Fibroblast of lung (primary cell): Measurements from ENCODE around the gene MLF1. TPM values are rescaled to one million over a fixed set of nuclear protein-coding genes. Genes with fewer than 3 reads are reported as not detected.

Experiments
- DNase-seq, 2 donors: peaks; one replicate each; pipeline versions ENCODE4 v3.0.0 to v3.0.0-alpha.2; 2010; ENCODE audit warnings: low read depth in 2 of 2
- H2AFZ ChIP-seq: 2 replicates; pipeline ENCODE4 v1.5.1; 2012; ENCODE audit warnings: low read length, control low read depth, inconsistent platforms
- H3K27ac ChIP-seq: 2 replicates; pipeline ENCODE4 v1.5.1; 2011; ENCODE audit warnings: low read length, control low read depth; ENCODE audit not compliant: insufficient read depth
- H3K27me3 ChIP-seq: 2 replicates; pipeline ENCODE4 v1.5.1; 2011; ENCODE audit warnings: mild to moderate bottlenecking, low read length; ENCODE audit not compliant: control insufficient read depth, insufficient read depth
- H3K36me3 ChIP-seq: 2 replicates; pipeline ENCODE4 v1.5.1; 2011; ENCODE audit warnings: low read length; ENCODE audit not compliant: control insufficient read depth, insufficient read depth
- H3K4me1 ChIP-seq: 2 replicates; pipeline ENCODE4 v1.5.1; 2011; ENCODE audit warnings: low read length; ENCODE audit not compliant: control insufficient read depth, insufficient read depth; ENCODE audit errors: extremely low read depth
- H3K4me2 ChIP-seq: 2 replicates; pipeline ENCODE4 v1.5.1; 2011; ENCODE audit warnings: low read length, control low read depth; ENCODE audit not compliant: insufficient read depth; ENCODE audit errors: extremely low read depth
- H3K4me3 ChIP-seq, 4 experiments: fragments of 200-600 bp in 1 of 4; sonication (generic) in 1 of 4; replicated peaks in 1 of 4; 2 replicates each; pipeline ENCODE4 v1.5.1; 2011 to 2016; ENCODE audit warnings: low read length in 4 of 4, low read depth in 3 of 4, mild to moderate bottlenecking in 3 of 4, control low read depth in 2 of 4, inconsistent platforms in 1 of 4, mixed read lengths in 1 of 4; ENCODE audit not compliant: insufficient read depth in 1 of 4; ENCODE audit errors: control extremely low read depth in 1 of 4
- H3K79me2 ChIP-seq: 2 replicates; pipeline ENCODE4 v1.5.1; 2012; ENCODE audit warnings: mild to moderate bottlenecking, low read length, inconsistent platforms; ENCODE audit not compliant: control insufficient read depth, insufficient read depth
- H3K9ac ChIP-seq: 2 replicates; pipeline ENCODE4 v1.5.1; 2011; ENCODE audit warnings: mild to moderate bottlenecking, low read length, control low read depth; ENCODE audit not compliant: insufficient read depth
- H3K9me3 ChIP-seq: 2 replicates; pipeline ENCODE4 v1.5.1; 2012; ENCODE audit warnings: low read depth, low read length; ENCODE audit not compliant: control insufficient read depth, insufficient read depth
- H4K20me1 ChIP-seq: 2 replicates; pipeline ENCODE4 v1.5.1; 2011; ENCODE audit warnings: low read length; ENCODE audit not compliant: control insufficient read depth, insufficient read depth; ENCODE audit errors: extremely low read depth
- CTCF ChIP-seq, 2 donors: IDR thresholded peaks in 1 of 2; conservative IDR thresholded peaks in 1 of 2; 1 replicate in 1 of 2; 2 replicates in 1 of 2; pipeline ENCODE4 v1.5.1; 2011 to 2012; ENCODE audit warnings: low read length in 2 of 2, control low read depth in 1 of 2, inconsistent platforms in 1 of 2, low read depth in 1 of 2, mild to moderate bottlenecking in 1 of 2
- EZH2 ChIP-seq: IDR thresholded peaks from 2 replicates; pipeline ENCODE4 v1.5.1; 2012; ENCODE audit warnings: low read length, control low read depth, mild to moderate bottlenecking; ENCODE audit errors: missing control alignments
- polyA plus RNA-seq, 2 donors: library from polyadenylated mRNA; depleted of rRNA in 1 of 2; stranded (reverse) in 1 of 2; unstranded in 1 of 2; fragments of >200 nt; gene quantifications; 2 replicates each; pipeline ENCODE4 v1.2.1, GENCODE V29; 2011 to 2012; ENCODE audit warnings: missing spikeins in 1 of 2
- total RNA-seq: library from RNA; depleted of rRNA; stranded (reverse); fragments of >200 nt; gene quantifications from 2 replicates; pipeline ENCODE4 v1.2.1, GENCODE V29; 2014

MLF1 gene
- total and polyA plus RNA-seq, 2 donors (not counting 1 experiment from before 2014, with no cell fraction given), result 6.9 to 7.9 TPM

DNA sequence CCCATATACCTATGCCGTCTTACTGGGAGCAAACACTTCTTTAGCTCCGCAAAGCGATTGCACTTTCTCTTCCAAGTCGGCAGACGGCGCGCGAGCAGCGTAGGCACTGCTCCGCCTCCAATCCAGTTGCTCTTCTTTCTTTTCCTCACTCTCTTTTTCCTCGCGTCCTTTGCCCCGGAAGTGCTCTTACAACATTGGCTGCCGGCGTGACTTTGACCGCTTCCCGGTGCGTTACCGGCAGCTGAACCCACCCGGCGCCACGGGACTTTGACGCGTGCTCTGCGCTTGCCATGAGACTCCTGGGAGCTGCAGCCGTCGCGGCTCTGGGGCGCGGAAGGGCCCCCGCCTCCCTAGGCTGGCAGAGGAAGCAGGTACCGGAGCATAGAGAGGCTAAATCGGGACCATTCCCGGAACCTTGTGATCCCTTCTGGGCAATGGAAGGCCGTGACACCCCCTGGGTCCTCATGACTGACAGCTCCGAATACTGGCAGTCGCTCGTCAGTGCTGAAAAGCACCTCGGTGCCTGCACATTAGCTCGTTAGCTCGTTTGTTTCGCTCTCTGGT is 73.4 kb downstream of the MLF1 start, which contains the start of gene GFM1:
GFM1 (plus strand) TSS at position 183 of the 564 bp plus-strand sequence; CDS start at position 291, 108 bp downstream.
- peaks cover 22% of the 10 kb centered on the region for H3K79me2 ChIP-seq
- no peaks in the 10 kb centered on the region for H3K9me3 ChIP-seq
- no peaks in the 10 kb centered on the region for H3K36me3 ChIP-seq
- H2AFZ ChIP-seq, result peak within 1 kb of the TSS; percentile 57
- peaks cover 2% of the 10 kb centered on the region for H3K4me1 ChIP-seq
- H3K4me3 ChIP-seq, result peak within 1 kb of the TSS; percentile 65 to 99 (median 90)
- peak within 1 kb of the TSS; percentile 86 for H3K27ac ChIP-seq
- H4K20me1 ChIP-seq, result no peaks in the 10 kb centered on the region
- H3K4me2 ChIP-seq, result peak within 1 kb of the TSS; percentile 83
- DNase-seq, result peak; percentile 96
- TF ChIP-seq CTCF (conservative IDR thresholded peaks at IDR 0.05 in 1 of 2, IDR thresholded peaks at IDR 0.05 in 1 of 2; ENCODE audit: low read depth in 1 of 2, low read length in 2 of 2) (peak; percentile 83 to 98), EZH2 (no peak)
- peak within 1 kb of the TSS; percentile 75 for H3K9ac ChIP-seq
- no peaks in the 10 kb centered on the region for H3K27me3 ChIP-seq

GRCh38 chr3:158649791-158650190 is 78.8 kb downstream of the MLF1 start:
- H3K4me2 ChIP-seq, result no peak overlapping the region
- DNase-seq, result no peak
- H3K4me1 ChIP-seq, result peaks cover 2% of the 10 kb centered on the region
- TF ChIP-seq CTCF (conservative IDR thresholded peaks at IDR 0.05 in 1 of 2, IDR thresholded peaks at IDR 0.05 in 1 of 2; ENCODE audit: low read depth in 1 of 2, low read length in 2 of 2), result no peak
- TF ChIP-seq EZH2, result no peak
- no peak overlapping the region for H2AFZ ChIP-seq
- peaks cover 19% of the 10 kb centered on the region for H3K79me2 ChIP-seq
- H3K9ac ChIP-seq, result no peak overlapping the region
- H4K20me1 ChIP-seq, result no peaks in the 10 kb centered on the region
- H3K27ac ChIP-seq, result no peak overlapping the region
- H3K4me3 ChIP-seq, result no peak overlapping the region
- no peaks in the 10 kb centered on the region for H3K9me3 ChIP-seq
- no peaks in the 10 kb centered on the region for H3K27me3 ChIP-seq
- H3K36me3 ChIP-seq, result peaks cover 5% of the 10 kb centered on the region

GRCh38 chr3:158651192-158651591 is 80.2 kb downstream of the MLF1 start:
- H3K9ac ChIP-seq, result no peak overlapping the region
- H3K27ac ChIP-seq, result no peak overlapping the region
- no peaks in the 10 kb centered on the region for H3K9me3 ChIP-seq
- peaks cover 5% of the 10 kb centered on the region for H3K79me2 ChIP-seq
- no peak overlapping the region for H3K4me3 ChIP-seq
- H3K27me3 ChIP-seq, result no peaks in the 10 kb centered on the region
- no peak overlapping the region for H2AFZ ChIP-seq
- H3K36me3 ChIP-seq, result peaks cover 5% of the 10 kb centered on the region
- no peak for TF ChIP-seq CTCF (conservative IDR thresholded peaks at IDR 0.05 in 1 of 2, IDR thresholded peaks at IDR 0.05 in 1 of 2; ENCODE audit: low read depth in 1 of 2, low read length in 2 of 2)
- H3K4me1 ChIP-seq, result no peaks in the 10 kb centered on the region
- no peak overlapping the region for H3K4me2 ChIP-seq
- no peaks in the 10 kb centered on the region for H4K20me1 ChIP-seq
- DNase-seq, result no peak
